Cerebellar cortex (tissue), 1 donor: ENCODE results near the gene KRTCAP2.
"Not testable (repeated sequence)": the region's sequence is repeated elsewhere in the genome, so short reads cannot be mapped to it uniquely, and the experiment has no call there.

Experiments used
- DNase-seq: peaks from one replicate; pipeline ENCODE4 v3.0.0-alpha.2; 2015; ENCODE audit warnings: low spot score

Gene KRTCAP2

GRCh38 chr1:155172732-155173477, at the start of gene KRTCAP2:
KRTCAP2 (minus strand) TSS chr1:155173304; CDS start chr1:155173224, 80 bp downstream.
- DNase-seq: peak; percentile 97

- DNase-seq: not testable (repeated sequence)
Measured at GRCh38 chr1:155220211-155220965, 47.3 kb upstream of the KRTCAP2 start.

- peak; percentile 86 for DNase-seq
Measured at GRCh38 chr1:155219592-155220031, 46.5 kb upstream of the KRTCAP2 start.

- DNase-seq: peak; percentile 94
Measured at GRCh38 chr1:155218854-155219591, 45.9 kb upstream of the KRTCAP2 start.

GRCh38 chr1:155214702-155215101, 41.6 kb upstream of the KRTCAP2 start:
- not testable (repeated sequence) for DNase-seq

GRCh38 chr1:155212051-155212440, 38.9 kb upstream of the KRTCAP2 start:
- not testable (repeated sequence) for DNase-seq

GRCh38 chr1:155211381-155212050, 38.4 kb upstream of the KRTCAP2 start:
- not testable (repeated sequence) for DNase-seq

GRCh38 chr1:155210314-155211104, 37.4 kb upstream of the KRTCAP2 start:
- no peak for DNase-seq

- no peak for DNase-seq
Measured at GRCh38 chr1:155209312-155209721, 36.2 kb upstream of the KRTCAP2 start.

- DNase-seq: peak; percentile 85
Measured at GRCh38 chr1:155208541-155209311, 35.6 kb upstream of the KRTCAP2 start, which contains the start of gene MTX1. MTX1 (plus strand) TSS chr1:155208695; CDS start chr1:155208805, 110 bp downstream.

- DNase-seq: peak; percentile 55
Measured at GRCh38 chr1:155207806-155208540, 34.9 kb upstream of the KRTCAP2 start, which contains the start of gene THBS3. THBS3 (minus strand) TSS chr1:155207897; CDS start chr1:155207876, 21 bp downstream.

GRCh38 chr1:155206891-155207805, 34.0 kb upstream of the KRTCAP2 start:
- peak; percentile 88 for DNase-seq

- DNase-seq: no peak
Measured at GRCh38 chr1:155205969-155206593, 33.0 kb upstream of the KRTCAP2 start.

GRCh38 chr1:155205035-155205434, 31.9 kb upstream of the KRTCAP2 start:
- DNase-seq: no peak

GRCh38 chr1:155202731-155203515, 29.8 kb upstream of the KRTCAP2 start:
- DNase-seq: no peak

GRCh38 chr1:155202198-155202597, 29.1 kb upstream of the KRTCAP2 start:
- DNase-seq: no peak

GRCh38 chr1:155200920-155201319, 27.8 kb upstream of the KRTCAP2 start:
- DNase-seq: no peak
